ENCODE results near the gene RBM44.
"Not testable (repeated sequence)": the region's sequence is repeated elsewhere in the genome, so short reads cannot be mapped to it uniquely, and the experiment has no call there.

The RBM44 gene

GRCh38 chr2:237783678-237784077, 14.9 kb upstream of the RBM44 start:
- not testable (repeated sequence) for DNase-seq

- no peak for DNase-seq
Observed at GRCh38 chr2:237786936-237787335, 11.6 kb upstream of the RBM44 start.

GRCh38 chr2:237790353-237790752, 8.2 kb upstream of the RBM44 start:
- DNase-seq = no peak

- DNase-seq = no peak
Observed at GRCh38 chr2:237791977-237792727, 6.4 kb upstream of the RBM44 start.

- no peak for DNase-seq
Observed at GRCh38 chr2:237797253-237797652, 1.3 kb upstream of the RBM44 start.

- DNase-seq = no peak
Observed at GRCh38 chr2:237799060-237799428, 465 bp downstream of the RBM44 start.

GRCh38 chr2:237801466-237801865, 2.9 kb downstream of the RBM44 start:
- DNase-seq = no peak

GRCh38 chr2:237806334-237806733, 7.8 kb downstream of the RBM44 start:
- no peak for DNase-seq

GRCh38 chr2:237815637-237816036, 17.1 kb downstream of the RBM44 start:
- no peak for DNase-seq

- DNase-seq = no peak
Observed at GRCh38 chr2:237816531-237816930, 18.0 kb downstream of the RBM44 start.

- no peak for DNase-seq
Observed at GRCh38 chr2:237818066-237818473, 19.5 kb downstream of the RBM44 start.

- no peak for DNase-seq
Observed at GRCh38 chr2:237819231-237819630, 20.7 kb downstream of the RBM44 start.

- no peak for DNase-seq
Observed at GRCh38 chr2:237820421-237820820, 21.8 kb downstream of the RBM44 start.

GRCh38 chr2:237823544-237823943, 25.0 kb downstream of the RBM44 start:
- DNase-seq = no peak

- no peak for DNase-seq
Observed at GRCh38 chr2:237824085-237824484, 25.5 kb downstream of the RBM44 start.

GRCh38 chr2:237827421-237827987, 28.9 kb downstream of the RBM44 start:
- DNase-seq = no peak

GRCh38 chr2:237830522-237830921, 31.9 kb downstream of the RBM44 start:
- DNase-seq = no peak

- no peak for DNase-seq
Observed at GRCh38 chr2:237833546-237833945, 35.0 kb downstream of the RBM44 start.

GRCh38 chr2:237835372-237835771, 36.8 kb downstream of the RBM44 start:
- no peak for DNase-seq

- DNase-seq = no peak
Observed at GRCh38 chr2:237841051-237841450, 42.5 kb downstream of the RBM44 start.

GRCh38 chr2:237848940-237849339, 50.4 kb downstream of the RBM44 start:
- not testable (repeated sequence) for DNase-seq

- no peak for DNase-seq
Observed at GRCh38 chr2:237854295-237854694, 55.7 kb downstream of the RBM44 start.

- DNase-seq = no peak
Observed at GRCh38 chr2:237857791-237858190, 59.2 kb downstream of the RBM44 start.

GRCh38 chr2:237858294-237859081, 59.9 kb downstream of the RBM44 start:
- DNase-seq = peak; percentile 38

Measured in activated naive CD4-positive, alpha-beta T cell treated with Interleukin-2 at 50 U/mL for 16 hours (primary cell).